Activated CD4-positive, alpha-beta memory T cell treated with anti-CD3 and anti-CD28 coated beads, Interleukin-2, amount 10 ng/mL, durations not matched to agents 7 days and 5 days (primary cell): Measurements from ENCODE around the gene TGIF1. TPM values are rescaled to one million over a fixed set of nuclear protein-coding genes. Genes with fewer than 3 reads are reported as not detected.
"Not testable (repeated sequence)": the region's sequence is repeated elsewhere in the genome, so short reads cannot be mapped to it uniquely, and the experiment has no call there.

ENCODE experiments used
- CTCF ChIA-PET: fragments of 350-600 bp; sonication (Branson Sonifier 250); formaldehyde crosslinking; loops from one replicate; lab custom pipeline; 2021; ENCODE audit warnings: antibody characterized with exemption, inconsistent platforms; lab: Charles Lee
- POLR2A ChIA-PET: fragments of 350-600 bp; sonication (Branson Sonifier 250); formaldehyde crosslinking; loops from one replicate; lab custom pipeline; 2021; ENCODE audit warnings: antibody characterized with exemption; lab: Charles Lee
- DNase-seq: peaks from one replicate; pipeline ENCODE4 v3.0.0-alpha.2; 2020
- H3K27ac Mint-ChIP-seq: one replicate; pipeline ENCODE4 v1.8.0; 2021; ENCODE audit warnings: mild to moderate bottlenecking, mixed read lengths
- H3K27me3 Mint-ChIP-seq: one replicate; pipeline ENCODE4 v1.8.0; 2021; ENCODE audit warnings: mixed read lengths
- H3K36me3 Mint-ChIP-seq: one replicate; pipeline ENCODE4 v1.8.0; 2021; ENCODE audit warnings: low read depth, mixed read lengths
- H3K4me1 Mint-ChIP-seq: one replicate; pipeline ENCODE4 v1.8.0; 2021; ENCODE audit warnings: mixed read lengths
- H3K4me3 Mint-ChIP-seq: one replicate; pipeline ENCODE4 v1.8.0; 2021; ENCODE audit warnings: mild to moderate bottlenecking, mixed read lengths
- H3K9me3 Mint-ChIP-seq: one replicate; pipeline ENCODE4 v1.8.0; 2021; ENCODE audit warnings: mixed read lengths
- total RNA-seq, 2 experiments: library from RNA; stranded (reverse); gene quantifications; one replicate each; pipeline ENCODE4 v1.2.3, GENCODE V29; 2021

Gene TGIF1
- total RNA-seq, result 10 to 100 TPM; 23.3 to 24.7 TPM

GRCh38 chr18:3450012-3450798 lies at the start of gene TGIF1:
TGIF1 (plus strand) TSS chr18:3450172; CDS start chr18:3450490, 318 bp downstream.
- H3K36me3 Mint-ChIP-seq, result peaks cover 10% of the 10 kb centered on the region
- no peaks in the 10 kb centered on the region for H3K9me3 Mint-ChIP-seq
- no peaks in the 10 kb centered on the region for H3K27me3 Mint-ChIP-seq
- ChIA-PET POLR2A (interaction anchor here (1.0 to 10.9 kb wide), 16 partner anchors 9 to 212 kb away, joined by 3 to 143 read pairs (median 13); partner anchors contain the start of gene MYL12A), CTCF (interaction anchor here (1.8 to 8.8 kb wide), 2 partner anchors 136 to 145 kb away, joined by 7 to 75 read pairs; no protein-coding TSS in a partner anchor)
- DNase-seq, result peak; percentile 66
- peak within 1 kb of the TSS; percentile 99 for H3K27ac Mint-ChIP-seq
- peak within 1 kb of the TSS; percentile 92 for H3K4me3 Mint-ChIP-seq
- peaks cover 44% of the 10 kb centered on the region for H3K4me1 Mint-ChIP-seq

- Mint-ChIP-seq H3K36me3 (no peaks in the 10 kb centered on the region), H3K4me3 (no peak overlapping the region), H3K27ac (no peak overlapping the region), H3K27me3 (no peaks in the 10 kb centered on the region), H3K4me1 (peaks cover 4% of the 10 kb centered on the region), H3K9me3 (peaks cover 3% of the 10 kb centered on the region)
- no peak for DNase-seq
- POLR2A ChIA-PET, result interaction anchor here (0.6 kb wide), 1 partner anchor 103 kb away, joined by 3 read pairs; no protein-coding TSS in a partner anchor
- CTCF ChIA-PET, result interaction anchor here (0.7 kb wide), 1 partner anchor 10 kb away, joined by 5 read pairs; no protein-coding TSS in a partner anchor
Observed at GRCh38 chr18:3400567-3401296, 49.2 kb upstream of the TGIF1 start.

- Mint-ChIP-seq H3K27me3 (no peaks in the 10 kb centered on the region), H3K27ac (no peak overlapping the region), H3K4me3 (no peak overlapping the region), H3K4me1 (peaks cover 4% of the 10 kb centered on the region), H3K9me3 (peaks cover 3% of the 10 kb centered on the region), H3K36me3 (no peaks in the 10 kb centered on the region)
- CTCF ChIA-PET, result interaction anchor here (0.7 kb wide), 1 partner anchor 9 kb away, joined by 5 read pairs; no protein-coding TSS in a partner anchor
- POLR2A ChIA-PET, result no interaction called here
- no peak for DNase-seq
Observed at GRCh38 chr18:3401669-3402620, 48.0 kb upstream of the TGIF1 start.

- ChIA-PET POLR2A (no interaction called here), CTCF (no interaction called here)
- no peak overlapping the region for H3K4me3 Mint-ChIP-seq
- peaks cover 3% of the 10 kb centered on the region for H3K9me3 Mint-ChIP-seq
- DNase-seq, result no peak
- H3K36me3 Mint-ChIP-seq, result no peaks in the 10 kb centered on the region
- H3K27ac Mint-ChIP-seq, result no peak overlapping the region
- H3K27me3 Mint-ChIP-seq, result no peaks in the 10 kb centered on the region
- H3K4me1 Mint-ChIP-seq, result peaks cover 4% of the 10 kb centered on the region
Observed at GRCh38 chr18:3402982-3403451, 47.0 kb upstream of the TGIF1 start.

- ChIA-PET CTCF (no interaction called here), POLR2A (no interaction called here)
- Mint-ChIP-seq H3K27ac (no peak overlapping the region), H3K9me3 (no peaks in the 10 kb centered on the region), H3K36me3 (no peaks in the 10 kb centered on the region), H3K27me3 (no peaks in the 10 kb centered on the region), H3K4me1 (peaks cover 4% of the 10 kb centered on the region), H3K4me3 (no peak overlapping the region)
- no peak for DNase-seq
Observed at GRCh38 chr18:3405713-3406112, 44.3 kb upstream of the TGIF1 start.

GRCh38 chr18:3408107-3408506 lies 41.9 kb upstream of the TGIF1 start:
- Mint-ChIP-seq H3K27ac (no peak overlapping the region), H3K27me3 (no peaks in the 10 kb centered on the region), H3K4me1 (peaks cover 13% of the 10 kb centered on the region), H3K36me3 (no peaks in the 10 kb centered on the region), H3K4me3 (no peak overlapping the region), H3K9me3 (no peaks in the 10 kb centered on the region)
- CTCF ChIA-PET, result no interaction called here
- no peak for DNase-seq
- POLR2A ChIA-PET, result no interaction called here

- Mint-ChIP-seq H3K27ac (no peak overlapping the region), H3K9me3 (no peaks in the 10 kb centered on the region), H3K4me3 (no peak overlapping the region), H3K4me1 (peaks cover 13% of the 10 kb centered on the region), H3K27me3 (no peaks in the 10 kb centered on the region), H3K36me3 (no peaks in the 10 kb centered on the region)
- ChIA-PET POLR2A (no interaction called here), CTCF (interaction anchor here (0.7 to 1.0 kb wide), 4 partner anchors 12 to 270 kb away, joined by 3 to 4 read pairs (median 3); no protein-coding TSS in a partner anchor)
- no peak for DNase-seq
Observed at GRCh38 chr18:3409811-3410210, 40.2 kb upstream of the TGIF1 start.

- Mint-ChIP-seq H3K27ac (no peak overlapping the region), H3K36me3 (no peaks in the 10 kb centered on the region), H3K4me3 (no peak overlapping the region), H3K27me3 (no peaks in the 10 kb centered on the region), H3K4me1 (peaks cover 13% of the 10 kb centered on the region), H3K9me3 (no peaks in the 10 kb centered on the region)
- POLR2A ChIA-PET, result no interaction called here
- no peak for DNase-seq
- CTCF ChIA-PET, result interaction anchor here (0.7 to 1.0 kb wide), 4 partner anchors 11 to 269 kb away, joined by 3 to 4 read pairs (median 3); no protein-coding TSS in a partner anchor
Observed at GRCh38 chr18:3410273-3410672, 39.7 kb upstream of the TGIF1 start.

GRCh38 chr18:3410876-3411275 lies 39.1 kb upstream of the TGIF1 start:
- ChIA-PET POLR2A (interaction anchor here (1.6 kb wide), 1 partner anchor 48 kb away, joined by 3 read pairs; no protein-coding TSS in a partner anchor), CTCF (interaction anchor here (0.6 to 1.0 kb wide), 4 partner anchors 10 to 175 kb away, joined by 3 to 5 read pairs (median 3); no protein-coding TSS in a partner anchor)
- DNase-seq, H3K27me3 Mint-ChIP-seq, H3K27ac Mint-ChIP-seq, H3K9me3 Mint-ChIP-seq, H3K4me3 Mint-ChIP-seq, H3K36me3 Mint-ChIP-seq: not testable (repeated sequence)
- peaks cover 13% of the 10 kb centered on the region for H3K4me1 Mint-ChIP-seq

GRCh38 chr18:3411327-3411726 lies 38.6 kb upstream of the TGIF1 start:
- no peaks in the 10 kb centered on the region for H3K9me3 Mint-ChIP-seq
- ChIA-PET CTCF (interaction anchor here (0.6 kb wide), 1 partner anchor 10 kb away, joined by 5 read pairs; no protein-coding TSS in a partner anchor), POLR2A (interaction anchor here (1.1 to 1.6 kb wide), 2 partner anchors 37 to 47 kb away, joined by 3 to 4 read pairs; no protein-coding TSS in a partner anchor)
- H3K27ac Mint-ChIP-seq, result no peak overlapping the region
- H3K4me1 Mint-ChIP-seq, result peaks cover 13% of the 10 kb centered on the region
- no peak overlapping the region for H3K4me3 Mint-ChIP-seq
- no peaks in the 10 kb centered on the region for H3K36me3 Mint-ChIP-seq
- no peak for DNase-seq
- no peaks in the 10 kb centered on the region for H3K27me3 Mint-ChIP-seq

- no peaks in the 10 kb centered on the region for H3K36me3 Mint-ChIP-seq
- H3K27me3 Mint-ChIP-seq, result no peaks in the 10 kb centered on the region
- H3K27ac Mint-ChIP-seq, result no peak overlapping the region
- peak overlapping the region; percentile 41 for H3K4me3 Mint-ChIP-seq
- H3K9me3 Mint-ChIP-seq, result no peaks in the 10 kb centered on the region
- POLR2A ChIA-PET, result interaction anchor here (1.1 to 1.6 kb wide), 2 partner anchors 36 to 47 kb away, joined by 3 to 4 read pairs; no protein-coding TSS in a partner anchor
- peaks cover 13% of the 10 kb centered on the region for H3K4me1 Mint-ChIP-seq
- DNase-seq, result peak; percentile 22
- CTCF ChIA-PET, result no interaction called here
Observed at GRCh38 chr18:3411854-3412268, 38.1 kb upstream of the TGIF1 start.

GRCh38 chr18:3412528-3412927 lies 37.4 kb upstream of the TGIF1 start:
- DNase-seq, result peak; percentile 24
- CTCF ChIA-PET, H3K27me3 Mint-ChIP-seq, H3K4me3 Mint-ChIP-seq, H3K9me3 Mint-ChIP-seq, H3K36me3 Mint-ChIP-seq, H3K27ac Mint-ChIP-seq: not testable (repeated sequence)
- POLR2A ChIA-PET, result interaction anchor here (1.1 to 1.6 kb wide), 2 partner anchors 35 to 46 kb away, joined by 3 to 4 read pairs; no protein-coding TSS in a partner anchor
- H3K4me1 Mint-ChIP-seq, result peaks cover 13% of the 10 kb centered on the region
